ENCODE data around the gene AKAIN1. TPM values are rescaled to one million over a fixed set of nuclear protein-coding genes. Genes with fewer than 3 reads are reported as not detected.

AKAIN1 gene, protein sequence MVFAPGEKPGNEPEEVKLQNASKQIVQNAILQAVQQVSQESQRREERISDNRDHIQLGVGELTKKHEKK
- polyA plus RNA-seq (not detected in 2 replicates), polyA minus RNA-seq (not detected in 2 replicates)

- H3K9ac ChIP-seq (ENCODE audit: low read length): peak within 1 kb of the TSS; percentile 41
These were observed at the start of gene AKAIN1 for GRCh38 chr18:5197032-5197434. TSS of gene AKAIN1 (minus strand) at chr18:5197257. CDS start at chr18:5197053, 204 bp downstream.

GRCh38 chr18:5244941-5245340, 47.9 kb upstream of the AKAIN1 start:
- peaks cover 6% of the 10 kb centered on the region for H3K36me3 ChIP-seq (ENCODE audit: insufficient read depth, low read length)
- no peaks in the 10 kb centered on the region for H3K27me3 ChIP-seq (ENCODE audit: insufficient read depth, low read depth, low read length)
- H3F3A ChIP-seq (ENCODE audit: insufficient read depth, low read length, poor library complexity, severe bottlenecking): no peaks in the 10 kb centered on the region
- no peak overlapping the region for H2AFZ ChIP-seq (ENCODE audit: low read depth, low read length)
- H3K27ac ChIP-seq (ENCODE audit: low read length): no peak overlapping the region
- no peak overlapping the region for H3K4me2 ChIP-seq (ENCODE audit: low read length)
- H4K20me1 ChIP-seq (ENCODE audit: insufficient read depth): no peaks in the 10 kb centered on the region
- peaks cover 10% of the 10 kb centered on the region for H3K79me2 ChIP-seq (replicated peaks; ENCODE audit: insufficient read depth, low read length)
- H3K9me3 ChIP-seq (ENCODE audit: low read length): no peaks in the 10 kb centered on the region
- no peaks in the 10 kb centered on the region for H3K9me2 ChIP-seq (ENCODE audit: insufficient read depth, low read length)
- H3K4me3 ChIP-seq (ENCODE audit: low read length): no peak overlapping the region
- no peak overlapping the region for H3K9ac ChIP-seq (ENCODE audit: low read length)
- no peak for TF ChIP-seq REST (IDR thresholded peaks at IDR 0.05; ENCODE audit: borderline replicate concordance)
- no peak for TF ChIP-seq MXI1 (conservative IDR thresholded peaks at IDR 0.05; ENCODE audit: poor library complexity, severe bottlenecking)
- TF ChIP-seq EZH2 (IDR thresholded peaks at IDR 0.05; ENCODE audit: borderline replicate concordance, insufficient read depth, low read length, poor library complexity, severe bottlenecking): no peak
- no peak for TF ChIP-seq CTCF (IDR thresholded peaks at IDR 0.05; ENCODE audit: poor library complexity, severe bottlenecking)
- no peak for TF ChIP-seq EP300 (conservative IDR thresholded peaks at IDR 0.05; ENCODE audit: poor library complexity, severe bottlenecking)
- TF ChIP-seq POLR2AphosphoS5 (IDR thresholded peaks at IDR 0.05): no peak

More at GRCh38 chr18:5197032-5197434, at the start of gene AKAIN1:
- Histone ChIP-seq H3K27ac (ENCODE audit: low read length) (no peak within 1 kb of the TSS), H3F3A (ENCODE audit: insufficient read depth, low read length, poor library complexity, severe bottlenecking) (no peaks in the 10 kb centered on the region), H3K4me2 (ENCODE audit: low read length) (peak within 1 kb of the TSS; percentile 72), H3K9me3 (ENCODE audit: low read length) (no peaks in the 10 kb centered on the region), H3K9me2 (ENCODE audit: insufficient read depth, low read length) (no peaks in the 10 kb centered on the region), H2AFZ (ENCODE audit: low read depth, low read length) (no peak within 1 kb of the TSS), H3K27me3 (ENCODE audit: insufficient read depth, low read depth, low read length) (peaks cover 87% of the 10 kb centered on the region), H3K79me2 (replicated peaks; ENCODE audit: insufficient read depth, low read length) (no peaks in the 10 kb centered on the region), H3K4me3 (ENCODE audit: low read length) (peak within 1 kb of the TSS; percentile 68), H3K36me3 (ENCODE audit: insufficient read depth, low read length) (no peaks in the 10 kb centered on the region), H4K20me1 (ENCODE audit: insufficient read depth) (no peaks in the 10 kb centered on the region)
- peak; percentile 83 for TF ChIP-seq REST (IDR thresholded peaks at IDR 0.05; ENCODE audit: borderline replicate concordance)
- no peak for TF ChIP-seq EP300 (conservative IDR thresholded peaks at IDR 0.05; ENCODE audit: poor library complexity, severe bottlenecking)
